Left kidney (tissue), 8 donors: Measurements from ENCODE around the gene PCDHB9. TPM values are rescaled to one million over a fixed set of nuclear protein-coding genes. Genes with fewer than 3 reads are reported as not detected.
"Not testable (repeated sequence)": the region's sequence is repeated elsewhere in the genome, so short reads cannot be mapped to it uniquely, and the experiment has no call there.

ENCODE experiments used
- DNase-seq: peaks from one replicate; pipeline ENCODE4 v3.0.0-alpha.2; 2013
- long read RNA-seq, 8 donors: transcript quantifications; one replicate each; lab custom pipeline, GENCODE V29; 2026
- polyA plus RNA-seq: library from polyadenylated mRNA; unstranded; fragments of 120-200 nt; gene quantifications from one replicate; pipeline ENCODE4 v1.2.1, GENCODE V29; 2013; ENCODE audit not compliant: insufficient read length

PCDHB9 gene
- 4.3 TPM for polyA plus RNA-seq
- long read RNA-seq, donor 1, full-length matches to known transcripts = 3 of 3 reads
- long read RNA-seq, donor 1, partial matches to known transcripts = 0 of 3 reads
- long read RNA-seq, donor 1, other reads (novel, unspliced or antisense) = 0 of 3 reads
- long read RNA-seq, donor 2, full-length matches to known transcripts = 6 of 6 reads
- long read RNA-seq, donor 2, partial matches to known transcripts = 0 of 6 reads
- long read RNA-seq, donor 2, other reads (novel, unspliced or antisense) = 0 of 6 reads
- long read RNA-seq, donor 3, full-length matches to known transcripts = 3 of 3 reads
- long read RNA-seq, donor 3, partial matches to known transcripts = 0 of 3 reads
- long read RNA-seq, donor 3, other reads (novel, unspliced or antisense) = 0 of 3 reads
- long read RNA-seq, donor 4, full-length matches to known transcripts = 1 of 1 reads
- long read RNA-seq, donor 4, partial matches to known transcripts = 0 of 1 reads
- long read RNA-seq, donor 4, other reads (novel, unspliced or antisense) = 0 of 1 reads
- long read RNA-seq, donor 5, full-length matches to known transcripts = 4 of 4 reads
- long read RNA-seq, donor 5, partial matches to known transcripts = 0 of 4 reads
- long read RNA-seq, donor 5, other reads (novel, unspliced or antisense) = 0 of 4 reads
- long read RNA-seq, donor 6, full-length matches to known transcripts = 9 of 9 reads
- long read RNA-seq, donor 6, partial matches to known transcripts = 0 of 9 reads
- long read RNA-seq, donor 6, other reads (novel, unspliced or antisense) = 0 of 9 reads
- long read RNA-seq, donor 7, full-length matches to known transcripts = 12 of 12 reads
- long read RNA-seq, donor 7, partial matches to known transcripts = 0 of 12 reads
- long read RNA-seq, donor 7, other reads (novel, unspliced or antisense) = 0 of 12 reads
- long read RNA-seq, donor 8, full-length matches to known transcripts = 4 of 4 reads
- long read RNA-seq, donor 8, partial matches to known transcripts = 0 of 4 reads
- long read RNA-seq, donor 8, other reads (novel, unspliced or antisense) = 0 of 4 reads

DNA sequence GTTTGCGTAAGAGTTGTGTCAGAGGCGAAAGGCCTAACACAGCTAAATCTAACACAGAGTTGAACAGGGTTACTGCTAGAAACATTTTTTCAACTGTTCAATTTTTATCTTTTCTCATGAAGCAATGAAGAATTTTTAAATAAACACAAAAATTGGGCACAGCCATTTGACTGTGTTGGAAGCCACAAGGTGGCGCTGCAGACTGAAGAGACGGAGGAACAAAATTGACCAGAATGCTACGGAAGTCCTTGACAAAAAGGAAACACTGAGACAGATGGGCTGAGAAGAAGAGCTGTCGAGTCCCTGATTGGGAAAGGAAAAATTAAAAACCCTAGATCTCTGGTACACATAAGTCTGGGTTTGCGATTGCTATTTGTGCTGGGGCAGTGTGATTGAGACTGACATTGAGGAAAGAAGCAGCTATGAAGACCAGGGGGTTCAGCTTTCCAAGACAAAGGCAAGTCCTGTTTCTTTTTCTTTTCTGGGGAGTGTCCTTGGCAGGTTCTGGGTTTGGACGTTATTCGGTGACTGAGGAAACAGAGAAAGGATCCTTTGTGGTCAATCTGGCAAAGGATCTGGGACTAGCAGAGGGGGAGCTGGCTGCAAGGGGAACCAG, at the start of gene PCDHB9:
TSS of gene PCDHB9 (plus strand) at position 265 of the 616 bp plus-strand sequence. CDS start at position 423, 158 bp downstream.
- no peak for DNase-seq

DNA sequence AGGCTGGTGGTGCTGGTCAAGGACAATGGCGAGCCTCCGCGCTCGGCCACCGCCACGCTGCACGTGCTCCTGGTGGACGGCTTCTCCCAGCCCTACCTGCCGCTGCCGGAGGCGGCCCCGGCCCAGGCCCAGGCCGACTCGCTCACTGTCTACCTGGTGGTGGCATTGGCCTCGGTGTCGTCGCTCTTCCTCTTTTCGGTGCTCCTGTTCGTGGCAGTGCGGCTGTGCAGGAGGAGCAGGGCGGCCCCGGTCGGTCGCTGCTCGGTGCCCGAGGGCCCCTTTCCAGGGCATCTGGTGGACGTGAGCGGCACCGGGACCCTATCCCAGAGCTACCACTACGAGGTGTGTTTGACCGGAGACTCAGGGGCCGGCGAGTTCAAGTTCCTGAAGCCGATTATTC, 49.6 kb upstream of the PCDHB9 start:
- DNase-seq = not testable (repeated sequence)

DNA sequence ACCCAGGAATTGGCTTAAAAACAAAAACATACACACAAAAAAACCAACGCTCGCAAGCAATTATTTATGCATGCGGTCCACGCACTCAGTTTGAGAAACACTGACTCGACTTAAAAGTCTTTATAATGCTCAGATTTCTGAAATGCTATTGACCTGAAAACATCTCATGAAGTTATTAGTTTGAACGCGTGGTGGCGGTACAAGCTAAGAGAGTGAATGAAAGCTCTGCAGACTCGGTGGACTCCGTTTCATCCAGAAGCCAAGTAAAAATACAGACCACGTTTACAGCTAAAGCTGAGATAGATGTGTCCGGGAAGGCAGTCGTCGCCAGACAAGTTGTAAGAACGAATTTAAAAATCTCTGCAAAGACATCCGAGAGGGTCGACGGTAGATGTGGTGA, 37.1 kb upstream of the PCDHB9 start, which contains the start of gene PCDHB6:
TSS of gene PCDHB6 (plus strand) at position 246 of the 400 bp plus-strand sequence. CDS start 201 bp downstream, outside the sequence.
- no peak for DNase-seq

DNA sequence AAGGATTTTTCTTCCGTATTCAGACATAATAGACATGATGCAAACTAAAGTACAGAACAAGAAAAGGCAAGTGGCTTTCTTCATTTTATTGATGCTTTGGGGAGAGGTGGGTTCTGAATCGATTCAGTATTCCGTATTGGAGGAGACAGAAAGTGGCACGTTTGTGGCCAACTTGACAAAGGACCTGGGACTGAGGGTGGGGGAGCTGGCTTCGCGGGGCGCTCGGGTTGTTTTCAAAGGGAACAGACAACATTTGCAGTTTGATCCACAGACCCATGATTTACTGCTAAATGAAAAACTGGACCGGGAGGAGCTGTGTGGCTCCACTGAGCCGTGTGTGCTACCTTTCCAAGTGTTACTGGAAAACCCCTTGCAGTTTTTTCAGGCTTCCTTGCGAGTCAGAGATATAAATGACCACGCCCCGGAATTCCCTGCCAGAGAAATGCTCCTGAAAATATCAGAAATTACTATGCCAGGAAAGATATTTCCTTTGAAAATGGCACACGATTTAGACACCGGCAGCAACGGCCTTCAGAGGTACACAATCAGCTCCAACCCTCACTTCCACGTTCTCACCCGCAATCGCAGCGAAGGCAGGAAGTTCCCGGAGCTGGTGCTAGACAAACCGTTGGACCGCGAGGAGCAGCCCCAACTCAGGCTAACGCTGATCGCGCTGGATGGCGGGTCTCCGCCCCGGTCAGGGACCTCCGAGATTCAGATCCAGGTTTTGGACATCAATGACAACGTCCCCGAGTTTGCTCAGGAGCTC, 36.6 kb upstream of the PCDHB9 start:
- no peak for DNase-seq

DNA sequence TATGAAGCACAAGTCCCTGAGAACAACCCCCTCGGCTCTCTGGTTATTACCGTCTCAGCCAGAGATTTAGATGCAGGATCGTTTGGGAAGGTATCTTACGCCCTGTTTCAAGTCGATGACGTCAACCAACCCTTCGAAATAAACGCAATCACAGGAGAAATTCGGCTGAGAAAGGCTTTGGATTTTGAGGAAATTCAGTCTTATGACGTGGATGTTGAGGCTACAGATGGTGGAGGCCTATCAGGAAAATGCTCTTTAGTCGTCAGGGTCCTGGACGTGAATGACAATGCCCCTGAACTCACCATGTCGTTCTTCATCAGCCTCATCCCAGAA, 36.0 kb upstream of the PCDHB9 start:
- no peak for DNase-seq

- DNase-seq = not testable (repeated sequence)
Measured at GRCh38 chr5:141151632-141152031, 35.3 kb upstream of the PCDHB9 start.

DNA sequence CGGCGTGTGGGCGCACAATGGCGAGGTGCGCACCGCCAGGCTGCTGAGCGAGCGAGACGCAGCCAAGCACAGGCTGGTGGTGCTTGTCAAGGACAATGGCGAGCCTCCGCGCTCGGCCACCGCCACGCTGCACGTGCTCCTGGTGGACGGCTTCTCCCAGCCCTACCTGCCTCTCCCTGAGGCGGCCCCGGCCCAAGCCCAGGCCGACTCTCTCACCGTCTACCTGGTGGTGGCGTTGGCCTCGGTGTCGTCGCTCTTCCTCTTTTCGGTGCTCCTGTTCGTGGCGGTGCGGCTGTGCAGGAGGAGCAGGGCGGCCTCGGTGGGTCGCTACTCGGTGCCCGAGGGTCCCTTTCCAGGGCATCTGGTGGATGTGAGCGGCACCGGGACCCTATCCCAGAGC, 34.9 kb upstream of the PCDHB9 start:
- not testable (repeated sequence) for DNase-seq

DNA sequence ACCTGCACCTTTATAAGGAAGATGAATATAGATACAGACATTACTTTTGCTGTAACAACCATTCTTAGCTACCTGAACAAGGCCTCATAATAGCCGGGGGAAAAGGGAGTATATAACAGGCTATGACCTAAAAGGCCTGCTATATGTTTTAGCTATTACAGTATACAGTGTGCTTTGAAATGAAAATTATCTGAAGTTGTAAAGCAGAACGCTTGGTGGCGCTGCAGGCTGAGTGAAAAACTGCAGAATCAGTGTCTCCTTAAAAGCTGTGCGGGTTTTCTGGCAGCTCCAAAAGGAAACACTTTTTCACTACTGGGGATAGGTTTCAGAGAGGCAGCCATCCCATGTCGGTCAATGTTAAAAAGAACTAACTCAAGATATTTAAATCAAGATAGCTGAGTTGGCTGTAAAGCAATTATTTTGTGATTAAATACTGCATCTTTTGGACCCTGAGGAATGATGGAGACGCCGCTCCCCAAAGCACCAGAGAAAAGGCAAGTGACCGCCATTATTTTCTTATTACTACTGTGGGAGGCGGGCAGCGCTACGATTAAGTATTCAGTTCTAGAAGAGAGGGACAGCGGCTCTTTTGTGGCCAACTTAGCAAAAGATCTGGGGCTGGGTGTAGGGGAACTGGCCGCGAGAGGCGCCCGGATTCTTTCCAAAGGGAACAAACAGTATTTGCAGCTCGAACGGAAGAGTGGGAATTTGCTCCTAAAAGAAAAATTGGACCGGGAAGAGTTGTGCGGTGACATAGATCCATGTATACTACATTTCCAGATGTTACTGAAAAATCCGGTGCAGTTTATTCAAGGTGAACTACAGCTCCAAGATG, 31.2 kb upstream of the PCDHB9 start:
- DNase-seq = no peak

DNA sequence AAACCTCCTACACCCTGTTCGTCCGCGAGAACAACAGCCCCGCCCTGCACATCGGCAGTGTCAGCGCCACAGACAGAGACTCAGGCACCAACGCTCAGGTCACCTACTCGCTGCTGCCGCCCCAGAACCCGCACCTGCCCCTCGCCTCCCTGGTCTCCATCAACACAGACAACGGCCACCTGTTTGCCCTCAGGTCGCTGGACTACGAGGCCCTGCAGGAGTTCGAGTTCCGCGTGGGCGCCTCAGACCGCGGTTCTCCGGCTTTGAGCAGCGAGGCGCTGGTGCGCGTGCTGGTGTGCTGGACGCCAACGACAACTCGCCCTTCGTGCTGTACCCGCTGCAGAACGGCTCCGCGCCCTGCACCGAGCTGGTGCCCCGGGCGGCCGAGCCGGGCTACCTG, 29.6 kb upstream of the PCDHB9 start:
- DNase-seq = not testable (repeated sequence)

DNA sequence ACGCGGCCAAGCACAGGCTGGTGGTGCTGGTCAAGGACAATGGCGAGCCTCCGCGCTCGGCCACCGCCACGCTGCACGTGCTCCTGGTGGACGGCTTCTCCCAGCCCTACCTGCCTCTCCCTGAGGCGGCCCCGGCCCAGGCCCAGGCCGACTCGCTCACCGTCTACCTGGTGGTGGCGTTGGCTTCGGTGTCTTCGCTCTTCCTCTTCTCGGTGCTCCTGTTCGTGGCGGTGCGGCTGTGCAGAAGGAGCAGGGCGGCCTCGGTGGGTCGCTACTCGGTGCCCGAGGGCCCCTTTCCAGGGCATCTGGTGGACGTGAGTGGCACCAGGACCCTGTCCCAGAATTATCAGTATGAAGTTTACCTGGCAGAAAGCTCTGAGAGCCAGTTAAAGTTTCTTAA, 29.1 kb upstream of the PCDHB9 start:
- DNase-seq = not testable (repeated sequence)

DNA sequence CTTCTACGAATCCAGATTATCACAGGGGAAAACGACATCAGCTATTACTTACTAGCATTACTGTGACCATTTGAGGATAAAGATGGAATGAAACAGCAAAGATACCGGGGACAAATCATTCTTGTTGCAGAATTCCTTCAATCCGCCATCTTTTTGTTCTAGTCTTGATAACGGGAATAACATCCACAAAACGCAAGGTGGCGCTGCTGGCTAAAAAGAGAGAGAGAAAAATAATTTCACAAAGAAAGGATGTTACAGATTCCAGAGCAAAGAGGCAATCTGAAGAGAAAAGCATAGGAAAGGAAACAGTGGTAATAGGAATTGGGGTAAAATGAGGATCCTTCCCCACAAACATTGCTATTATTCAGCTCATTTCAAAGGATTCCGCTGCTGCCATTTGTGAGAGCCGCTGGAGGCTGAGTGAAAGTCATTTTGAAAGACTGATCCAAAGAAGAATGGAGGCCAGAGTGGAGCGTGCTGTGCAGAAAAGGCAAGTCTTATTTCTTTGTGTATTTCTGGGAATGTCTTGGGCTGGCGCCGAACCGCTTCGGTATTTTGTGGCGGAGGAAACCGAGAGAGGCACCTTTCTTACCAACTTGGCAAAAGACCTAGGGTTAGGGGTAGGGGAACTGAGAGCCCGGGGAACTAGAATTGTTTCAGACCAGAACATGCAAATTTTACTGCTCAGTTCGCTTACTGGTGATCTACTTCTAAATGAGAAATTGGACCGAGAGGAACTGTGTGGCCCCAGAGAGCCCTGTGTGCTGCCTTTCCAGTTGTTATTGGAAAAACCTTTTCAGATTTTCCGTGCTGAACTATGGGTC, 14.4 kb upstream of the PCDHB9 start, which contains the start of gene PCDHB7:
TSS of gene PCDHB7 (plus strand) at position 264 of the 824 bp plus-strand sequence. CDS start at position 456, 192 bp downstream.
- peak; percentile 47 for DNase-seq

GRCh38 chr5:141174291-141175104, 12.5 kb upstream of the PCDHB9 start:
- DNase-seq = not testable (repeated sequence)

- no peak for DNase-seq
Measured at GRCh38 chr5:141175933-141176332, 11.0 kb upstream of the PCDHB9 start.

- DNase-seq = not testable (repeated sequence)
Measured at GRCh38 chr5:141177577-141178191, 9.3 kb upstream of the PCDHB9 start, which contains the start of gene PCDHB8. Gene PCDHB8 (plus strand): TSS chr5:141177790. CDS start chr5:141178035, 245 bp downstream.

GRCh38 chr5:141179371-141179770, 7.6 kb upstream of the PCDHB9 start:
- not testable (repeated sequence) for DNase-seq

DNA sequence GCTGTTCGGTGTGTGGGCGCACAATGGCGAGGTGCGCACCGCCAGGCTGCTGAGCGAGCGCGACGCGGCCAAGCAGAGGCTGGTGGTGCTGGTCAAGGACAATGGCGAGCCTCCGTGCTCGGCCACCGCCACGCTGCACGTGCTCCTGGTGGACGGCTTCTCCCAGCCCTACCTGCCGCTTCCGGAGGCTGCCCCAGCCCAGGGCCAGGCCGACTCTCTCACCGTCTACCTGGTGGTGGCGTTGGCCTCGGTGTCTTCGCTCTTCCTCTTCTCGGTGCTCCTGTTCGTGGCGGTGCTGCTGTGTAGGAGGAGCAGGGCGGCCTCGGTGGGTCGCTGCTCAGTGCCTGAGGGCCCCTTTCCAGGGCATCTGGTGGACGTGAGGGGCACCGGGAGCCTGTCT, 7.1 kb upstream of the PCDHB9 start:
- DNase-seq = not testable (repeated sequence)

DNA sequence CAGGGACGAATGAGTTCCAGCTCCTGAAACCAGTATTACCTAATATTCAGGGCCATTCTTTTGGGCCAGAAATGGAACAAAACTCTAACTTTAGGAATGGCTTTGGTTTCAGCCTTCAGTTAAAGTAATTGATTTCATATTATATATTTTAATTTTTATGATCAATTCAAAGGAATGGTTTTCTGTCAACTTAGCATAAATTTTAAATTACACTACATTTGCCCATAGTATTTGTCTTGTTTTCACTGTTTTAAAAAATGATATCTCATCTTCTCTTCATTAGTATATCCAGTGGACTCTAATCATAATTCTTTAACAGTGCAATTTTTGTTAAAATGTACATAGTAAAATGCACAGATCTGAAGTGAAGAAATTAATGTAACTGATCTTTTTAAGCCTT, 6.6 kb upstream of the PCDHB9 start:
- DNase-seq = no peak

DNA sequence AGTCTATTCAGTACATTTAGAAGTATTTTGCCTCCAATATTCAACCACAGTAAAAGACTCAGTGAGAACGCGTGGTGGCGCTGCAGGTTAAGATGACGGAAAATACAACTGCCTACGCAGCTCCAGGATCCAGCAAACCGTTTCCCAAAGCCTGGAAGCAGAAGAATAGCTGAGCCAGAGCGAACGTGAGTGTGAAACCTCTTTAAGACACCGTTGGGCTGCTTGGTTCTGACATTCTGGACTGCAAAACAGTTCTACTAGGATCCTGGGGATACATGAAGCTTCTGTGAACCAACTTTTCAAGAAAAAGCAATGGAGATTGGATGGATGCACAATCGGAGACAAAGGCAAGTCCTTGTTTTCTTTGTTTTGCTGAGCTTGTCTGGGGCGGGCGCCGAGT, 4.7 kb upstream of the PCDHB9 start, which contains the start of gene PCDHB16:
TSS of gene PCDHB16 (plus strand) at position 140 of the 400 bp plus-strand sequence. CDS start at position 313, 173 bp downstream.
- DNase-seq = no peak
